Measurements from ENCODE around the gene PRKCQ. TPM values are rescaled to one million over a fixed set of nuclear protein-coding genes. Genes with fewer than 3 reads are reported as not detected.

Gene PRKCQ
- total RNA-seq, 6 experiments from 2014 or later, result not detected

DNA sequence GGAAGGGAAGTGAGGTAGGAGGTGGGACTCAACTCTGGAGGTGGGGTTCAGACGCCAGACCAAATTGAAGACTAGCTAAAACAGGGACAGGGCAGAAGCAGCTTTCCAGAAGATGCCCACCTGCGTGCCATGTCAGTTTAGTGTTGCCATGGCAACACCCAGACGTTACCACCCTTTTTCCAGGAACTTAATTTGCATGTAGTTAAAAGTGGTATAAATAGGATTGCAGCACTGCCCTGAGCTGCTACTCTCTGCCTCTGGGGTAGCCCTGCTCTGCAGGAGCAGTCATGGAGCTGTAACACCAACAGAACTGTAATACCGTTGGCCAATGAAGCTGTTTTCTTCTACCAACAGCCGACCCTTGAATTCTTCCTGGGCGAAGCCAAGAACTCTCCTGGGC lies 93.8 kb downstream of the PRKCQ start:
- no peak for DNase-seq
- H3K4me1 Mint-ChIP-seq (ENCODE audit: low read depth), result no peaks in the 10 kb centered on the region
- no peak overlapping the region for H3K4me3 Mint-ChIP-seq
- TF ChIP-seq CTCF (IDR thresholded peaks at IDR 0.05), result no peak
- H3K27me3 Mint-ChIP-seq (ENCODE audit: insufficient read depth), result peaks cover 25% of the 10 kb centered on the region
- H3K36me3 Mint-ChIP-seq (ENCODE audit: low read depth), result no peaks in the 10 kb centered on the region
- no peak overlapping the region for H3K27ac Mint-ChIP-seq
- no peaks in the 10 kb centered on the region for H3K9me3 Mint-ChIP-seq

DNA sequence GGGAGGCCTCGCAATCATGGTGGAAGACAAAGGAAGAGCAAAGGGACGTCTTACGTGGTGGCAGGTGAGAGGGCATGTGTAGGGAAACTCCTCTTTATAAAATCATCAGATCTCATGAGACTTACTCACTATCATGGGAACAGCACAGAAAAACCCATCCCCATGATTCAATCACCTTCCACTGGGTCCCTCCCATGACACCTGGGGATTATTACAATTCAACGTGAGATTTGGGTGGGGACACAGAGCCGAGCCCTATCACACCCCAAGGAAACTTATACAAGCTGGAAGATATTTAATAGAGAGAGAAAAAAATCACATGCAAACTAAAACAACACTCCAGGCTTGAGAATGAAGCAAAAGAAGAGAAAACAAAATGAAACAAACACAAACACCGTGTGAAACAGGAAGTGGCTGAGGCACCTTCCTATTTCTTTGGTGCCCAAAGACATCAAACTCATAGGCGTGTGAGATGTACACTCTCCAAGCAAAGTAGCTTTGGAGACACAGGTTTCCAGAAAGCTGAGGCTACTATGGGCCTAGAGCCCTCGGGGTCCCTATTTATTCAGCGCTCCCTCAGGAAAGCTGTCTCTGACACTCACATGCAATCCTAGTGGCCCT lies 97.2 kb downstream of the PRKCQ start:
- Mint-ChIP-seq H3K9me3 (no peaks in the 10 kb centered on the region), H3K27ac (no peak overlapping the region)

GRCh38 chr10:6478722-6479121 lies 101.4 kb downstream of the PRKCQ start:
- no peaks in the 10 kb centered on the region for H3K9me3 Mint-ChIP-seq

More for the DNA sequence above, 97.2 kb downstream of the PRKCQ start:
- no peaks in the 10 kb centered on the region for H3K4me1 Mint-ChIP-seq (ENCODE audit: low read depth)
- TF ChIP-seq CTCF (IDR thresholded peaks at IDR 0.05), result no peak
- H3K36me3 Mint-ChIP-seq (ENCODE audit: low read depth), result no peaks in the 10 kb centered on the region
- peaks cover 16% of the 10 kb centered on the region for H3K27me3 Mint-ChIP-seq (ENCODE audit: insufficient read depth)
- H3K4me3 Mint-ChIP-seq, result no peak overlapping the region
- no peak for DNase-seq

GRCh38 chr10:6476989-6477388 lies 103.1 kb downstream of the PRKCQ start:
- peaks cover 6% of the 10 kb centered on the region; the same call in 1 of the 2 replicates for H3K4me1 Mint-ChIP-seq (ENCODE audit: low read depth)
- H3K27me3 Mint-ChIP-seq (ENCODE audit: insufficient read depth), result peaks cover 6% of the 10 kb centered on the region
- H3K36me3 Mint-ChIP-seq (ENCODE audit: low read depth), result no peaks in the 10 kb centered on the region
- H3K9me3 Mint-ChIP-seq, result no peaks in the 10 kb centered on the region
- TF ChIP-seq CTCF (IDR thresholded peaks at IDR 0.05), result no peak
- DNase-seq, result no peak
- no peak overlapping the region for H3K4me3 Mint-ChIP-seq
- H3K27ac Mint-ChIP-seq, result no peak overlapping the region

More at GRCh38 chr10:6478722-6479121, 101.4 kb downstream of the PRKCQ start:
- no peak for TF ChIP-seq CTCF (IDR thresholded peaks at IDR 0.05)
- Mint-ChIP-seq H3K4me3 (no peak overlapping the region), H3K27me3 (ENCODE audit: insufficient read depth) (peaks cover 14% of the 10 kb centered on the region), H3K27ac (no peak overlapping the region), H3K36me3 (ENCODE audit: low read depth) (no peaks in the 10 kb centered on the region), H3K4me1 (ENCODE audit: low read depth) (peaks cover 6% of the 10 kb centered on the region; the same call in 1 of the 2 replicates)
- DNase-seq, result no peak

- no peaks in the 10 kb centered on the region; the same call in 1 of the 2 replicates for H3K9me3 Mint-ChIP-seq
- H3K4me1 Mint-ChIP-seq (ENCODE audit: low read depth), result peaks cover 6% of the 10 kb centered on the region; the same call in 1 of the 2 replicates
- TF ChIP-seq CTCF (IDR thresholded peaks at IDR 0.05), result no peak
- H3K27me3 Mint-ChIP-seq (ENCODE audit: insufficient read depth), result peaks cover 2% of the 10 kb centered on the region
- H3K36me3 Mint-ChIP-seq (ENCODE audit: low read depth), result no peaks in the 10 kb centered on the region
- H3K4me3 Mint-ChIP-seq, result no peak overlapping the region
- no peak overlapping the region for H3K27ac Mint-ChIP-seq
- no peak for DNase-seq
These were observed 105.2 kb downstream of the PRKCQ start for GRCh38 chr10:6474871-6475270.
